Smooth muscle cell (in vitro differentiated cells): ENCODE measurements around the gene PAFAH1B1. TPM values are rescaled to one million over a fixed set of nuclear protein-coding genes. Genes with fewer than 3 reads are reported as not detected.
"Not testable (repeated sequence)": the region's sequence is repeated elsewhere in the genome, so short reads cannot be mapped to it uniquely, and the experiment has no call there.

Source experiments
- DNase-seq: peaks from one replicate; lab custom pipeline; 2025; ENCODE audit not compliant: unreplicated experiment; lab: John Stamatoyannopoulos, UW
- H2AFZ ChIP-seq: fragments of 200-600 bp; sonication (generic); 2 replicates; pipeline ENCODE4 v1.6.0; 2016; ENCODE audit warnings: antibody characterized with exemption, low read depth, mild to moderate bottlenecking
- H3F3A ChIP-seq: fragments of 200-600 bp; sonication (generic); 2 replicates; pipeline ENCODE4 v1.6.0; 2017; ENCODE audit warnings: antibody characterized with exemption, low read depth
- H3K27ac ChIP-seq: fragments of 200-600 bp; sonication (generic); 2 replicates; pipeline ENCODE4 v1.5.1; 2016; ENCODE audit warnings: low read depth, mild to moderate bottlenecking
- H3K27me3 ChIP-seq: fragments of 200-600 bp; sonication (generic); 2 replicates; pipeline ENCODE4 v1.6.1; 2016; ENCODE audit warnings: low read depth, mild to moderate bottlenecking
- H3K36me3 ChIP-seq: fragments of 200-600 bp; sonication (generic); 2 replicates; pipeline ENCODE4 v1.5.1; 2016; ENCODE audit warnings: low read depth
- H3K4me1 ChIP-seq: fragments of 200-600 bp; sonication (generic); 2 replicates; pipeline ENCODE4 v1.5.1; 2016; ENCODE audit warnings: low read depth
- H3K4me2 ChIP-seq: fragments of 200-600 bp; sonication (generic); 2 replicates; pipeline ENCODE4 v1.6.0; 2016; ENCODE audit warnings: mild to moderate bottlenecking
- H3K4me3 ChIP-seq: fragments of 200-600 bp; sonication (generic); 2 replicates; pipeline ENCODE4 v1.5.1; 2016; ENCODE audit warnings: mild to moderate bottlenecking
- H3K79me2 ChIP-seq: fragments of 200-600 bp; sonication (generic); 2 replicates; pipeline ENCODE4 v1.6.0; 2016; ENCODE audit warnings: low read depth, mild to moderate bottlenecking
- H3K9ac ChIP-seq: fragments of 200-600 bp; sonication (generic); 2 replicates; pipeline ENCODE4 v1.6.0; 2016; ENCODE audit warnings: low read depth
- H3K9me3 ChIP-seq: fragments of 200-600 bp; sonication (generic); replicated peaks from 2 replicates; pipeline ENCODE4 v1.5.1; 2016; ENCODE audit warnings: low read depth
- H4K20me1 ChIP-seq: fragments of 200-600 bp; sonication (generic); 2 replicates; pipeline ENCODE4 v1.6.0; 2016; ENCODE audit warnings: low read depth
- CTCF ChIP-seq: fragments of 200-600 bp; sonication (generic); IDR thresholded peaks from 2 replicates; pipeline ENCODE4 v1.5.1; 2017; ENCODE audit warnings: borderline replicate concordance, mild to moderate bottlenecking, antibody characterized with exemption; ENCODE audit not compliant: insufficient read depth, poor library complexity, severe bottlenecking
- WGBS: methylation state at CpG from one replicate; pipeline ENCODE4 v1.1.7; 2016; ENCODE audit warnings: low lambda C conversion rate; 5-methylcytosine and 5-hydroxymethylcytosine counted together
- polyA plus RNA-seq: library from polyadenylated mRNA; unstranded; fragments of >200 nt; fragmentation: Nextera tagmentation; extraction: Ambion mirVana; gene quantifications from 2 replicates; pipeline ENCODE4 v1.2.1, GENCODE V29; 2016
- total RNA-seq: library from RNA; depleted of rRNA; stranded (reverse); fragments of >200 nt; gene quantifications from 2 replicates; pipeline ENCODE4 v1.2.3, GENCODE V29; 2014

PAFAH1B1 gene
- total and polyA plus RNA-seq, 2 experiments from 2014 or later: 105 to 127 TPM

- peaks cover 3% of the 10 kb centered on the region for H3F3A ChIP-seq
- no peak for DNase-seq
- no peaks in the 10 kb centered on the region for H3K4me1 ChIP-seq
- H3K4me3 ChIP-seq: no peak overlapping the region
- H2AFZ ChIP-seq: no peak overlapping the region
- no peak overlapping the region for H3K4me2 ChIP-seq
- 99% methylated on average over 5 of the region's 5 CpGs for WGBS
- H3K27me3 ChIP-seq: no peaks in the 10 kb centered on the region
- H3K79me2 ChIP-seq: peaks cover 57% of the 10 kb centered on the region
- no peaks in the 10 kb centered on the region for H3K9me3 ChIP-seq
- peaks cover 37% of the 10 kb centered on the region for H3K36me3 ChIP-seq
- H4K20me1 ChIP-seq: peaks cover 91% of the 10 kb centered on the region
- no peak overlapping the region for H3K9ac ChIP-seq
- H3K27ac ChIP-seq: no peak overlapping the region
- no peak for TF ChIP-seq CTCF
Measured at GRCh38 chr17:2672026-2672425, 78.6 kb downstream of the PAFAH1B1 start.

GRCh38 chr17:2679247-2679646, 85.8 kb downstream of the PAFAH1B1 start:
- not testable (repeated sequence) for H3K27ac ChIP-seq, H3K4me3 ChIP-seq, H3K9ac ChIP-seq, H3K4me1 ChIP-seq, DNase-seq, H3K4me2 ChIP-seq, H3K27me3 ChIP-seq, H3K9me3 ChIP-seq, H2AFZ ChIP-seq
- Histone ChIP-seq H3F3A (peaks cover 18% of the 10 kb centered on the region), H3K79me2 (peaks cover 24% of the 10 kb centered on the region), H3K36me3 (peaks cover 26% of the 10 kb centered on the region), H4K20me1 (peaks cover 84% of the 10 kb centered on the region)
- 100% methylated on average over 1 of the region's 1 CpG for WGBS

- Histone ChIP-seq H3K4me1 (no peaks in the 10 kb centered on the region), H3F3A (peaks cover 25% of the 10 kb centered on the region), H3K9me3 (no peaks in the 10 kb centered on the region), H3K4me2 (no peak overlapping the region), H3K27me3 (no peaks in the 10 kb centered on the region), H2AFZ (no peak overlapping the region), H3K4me3 (no peak overlapping the region), H3K9ac (no peak overlapping the region), H3K27ac (no peak overlapping the region), H4K20me1 (peaks cover 76% of the 10 kb centered on the region), H3K79me2 (peaks cover 13% of the 10 kb centered on the region), H3K36me3 (peaks cover 26% of the 10 kb centered on the region)
- DNase-seq: no peak
- 98% methylated on average over 2 of the region's 2 CpGs for WGBS
- no peak for TF ChIP-seq CTCF
Measured at GRCh38 chr17:2680961-2681360, 87.5 kb downstream of the PAFAH1B1 start.

- Histone ChIP-seq H3K9me3 (no peaks in the 10 kb centered on the region), H2AFZ (no peak overlapping the region), H3K36me3 (peaks cover 26% of the 10 kb centered on the region), H4K20me1 (peaks cover 76% of the 10 kb centered on the region), H3F3A (peaks cover 32% of the 10 kb centered on the region), H3K79me2 (peaks cover 10% of the 10 kb centered on the region), H3K4me2 (no peak overlapping the region), H3K4me3 (no peak overlapping the region), H3K9ac (no peak overlapping the region), H3K27ac (no peak overlapping the region), H3K4me1 (no peaks in the 10 kb centered on the region), H3K27me3 (no peaks in the 10 kb centered on the region)
- no peak for DNase-seq
- 98% methylated on average over 7 of the region's 7 CpGs for WGBS
- TF ChIP-seq CTCF: no peak
Measured at GRCh38 chr17:2681650-2682049, 88.2 kb downstream of the PAFAH1B1 start.
